Measurements from ENCODE around the gene ANKFN1. TPM values are rescaled to one million over a fixed set of nuclear protein-coding genes. Genes with fewer than 3 reads are reported as not detected.

Gene ANKFN1
- total RNA-seq, 2 experiments from 2014 or later = not detected

DNA sequence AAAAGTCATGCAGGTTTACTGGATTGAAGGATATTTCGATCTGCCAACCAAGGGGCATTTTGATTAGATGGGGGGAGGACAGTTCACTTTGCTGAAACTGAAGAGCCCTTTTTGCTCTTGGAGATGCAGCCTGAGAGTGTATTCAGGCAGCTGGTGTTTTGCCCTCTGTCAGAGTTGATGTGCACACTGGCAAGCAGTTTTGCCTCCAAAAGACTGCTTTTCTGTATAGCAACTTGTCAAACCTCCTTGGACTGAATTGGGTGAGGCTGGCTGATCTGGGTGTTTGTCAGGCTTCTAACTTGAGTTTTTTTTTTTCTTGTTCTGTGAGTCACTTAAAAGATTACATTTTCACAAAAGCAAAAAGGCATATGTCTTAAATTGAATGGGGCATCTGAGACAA, 22.6 kb upstream of the ANKFN1 start:
- DNase-seq = no peak
- H3K4me1 Mint-ChIP-seq = no peaks in the 10 kb centered on the region

DNA sequence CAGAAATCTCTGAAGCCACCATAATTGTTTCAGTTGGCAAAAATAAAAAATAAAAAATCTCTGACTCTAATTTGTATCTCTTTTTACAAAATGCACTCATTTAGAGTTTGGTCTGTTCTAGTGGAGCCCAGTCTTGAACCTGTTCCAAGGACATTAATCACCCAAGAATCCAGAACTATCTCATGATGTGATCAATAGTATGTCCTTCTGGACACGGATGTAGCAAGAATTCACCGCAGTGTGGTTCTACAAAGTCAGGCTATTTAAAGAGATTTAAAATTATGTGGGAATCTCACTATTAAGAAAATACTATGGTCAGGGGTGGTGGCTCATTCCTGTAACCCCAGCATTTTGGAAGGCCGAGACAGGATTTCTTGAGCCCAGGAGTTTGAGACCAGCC, 21.8 kb upstream of the ANKFN1 start:
- Mint-ChIP-seq H3K27me3 (peaks cover 2% of the 10 kb centered on the region), H3K36me3 (no peaks in the 10 kb centered on the region), H3K27ac (no peak overlapping the region), H3K4me3 (no peak overlapping the region), H3K9me3 (no peaks in the 10 kb centered on the region), H3K4me1 (no peaks in the 10 kb centered on the region)
- no peak for DNase-seq
- no peak for ATAC-seq (ENCODE audit: low read depth)
- POLR2A ChIA-PET = no interaction called here

More for the DNA sequence above, 22.6 kb upstream of the ANKFN1 start:
- no peak overlapping the region for H3K27ac Mint-ChIP-seq
- no peaks in the 10 kb centered on the region for H3K9me3 Mint-ChIP-seq
- ATAC-seq (ENCODE audit: low read depth) = no peak
- POLR2A ChIA-PET = no interaction called here
- peaks cover 1% of the 10 kb centered on the region for H3K27me3 Mint-ChIP-seq
- H3K36me3 Mint-ChIP-seq = no peaks in the 10 kb centered on the region
- no peak overlapping the region for H3K4me3 Mint-ChIP-seq

DNA sequence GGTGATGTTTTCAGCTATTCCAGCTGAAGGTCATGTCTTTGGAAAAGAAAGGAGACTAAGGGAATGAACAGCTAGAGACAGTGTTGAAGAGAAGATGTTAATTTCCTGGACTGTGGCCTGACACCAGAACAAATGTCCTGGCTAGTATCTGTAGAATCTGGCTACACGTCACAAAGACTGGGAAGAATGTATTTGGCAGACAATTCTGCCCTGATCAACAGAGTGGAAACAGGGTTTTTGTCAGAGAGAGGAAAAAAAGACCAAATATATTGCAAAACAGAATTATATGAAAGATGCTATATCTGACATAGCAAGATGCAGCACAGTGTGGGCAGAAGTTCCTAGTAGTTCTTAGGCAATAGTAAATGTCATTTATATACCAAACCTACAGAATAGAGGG, 17.0 kb upstream of the ANKFN1 start:
- Mint-ChIP-seq H3K27ac (no peak overlapping the region), H3K4me3 (no peak overlapping the region), H3K36me3 (no peaks in the 10 kb centered on the region), H3K27me3 (peaks cover 2% of the 10 kb centered on the region), H3K4me1 (no peaks in the 10 kb centered on the region), H3K9me3 (no peaks in the 10 kb centered on the region)
- POLR2A ChIA-PET = no interaction called here
- ATAC-seq (ENCODE audit: low read depth) (no peak), DNase-seq (no peak)

DNA sequence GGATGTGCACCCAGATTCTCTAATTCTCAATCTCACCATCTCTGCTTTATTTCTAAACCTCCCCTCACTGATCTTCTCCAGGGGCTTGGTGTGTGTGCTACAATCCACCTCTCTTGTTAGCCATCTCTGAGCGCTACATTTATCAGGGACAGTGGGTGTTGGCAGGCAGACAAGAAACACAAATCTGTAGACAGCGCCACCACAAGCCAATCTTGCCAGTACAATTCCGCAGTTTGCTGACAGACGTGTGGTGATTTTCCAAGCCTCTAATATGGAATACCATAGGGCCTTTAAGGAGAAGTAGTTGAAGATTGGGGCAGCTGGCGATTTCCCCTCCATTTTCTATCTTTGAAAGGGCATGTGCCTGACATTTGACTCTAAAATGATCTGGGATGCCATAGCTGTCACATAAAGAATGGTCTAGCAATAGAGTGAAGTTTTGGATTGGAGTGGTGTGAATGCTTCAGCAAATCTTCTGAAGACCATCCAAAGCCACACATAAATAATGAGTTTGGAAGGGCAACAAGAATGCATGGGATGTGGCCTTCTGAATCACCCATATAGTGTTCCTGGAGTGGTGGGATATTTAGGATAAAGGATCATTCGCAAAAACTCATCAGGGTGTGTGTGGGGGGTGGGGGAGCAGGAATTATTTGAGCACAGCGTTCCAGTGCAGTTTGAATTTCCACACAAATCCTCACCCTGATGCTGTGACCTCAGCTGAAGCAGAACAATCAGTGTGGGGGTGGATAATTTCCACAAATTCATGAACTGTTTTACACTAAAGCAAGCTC, 12.0 kb upstream of the ANKFN1 start:
- no peaks in the 10 kb centered on the region for H3K9me3 Mint-ChIP-seq
- no peak for DNase-seq
- H3K4me1 Mint-ChIP-seq = no peaks in the 10 kb centered on the region
- ATAC-seq (ENCODE audit: low read depth) = no peak
- no peaks in the 10 kb centered on the region for H3K27me3 Mint-ChIP-seq
- POLR2A ChIA-PET = no interaction called here
- no peak overlapping the region for H3K27ac Mint-ChIP-seq
- no peaks in the 10 kb centered on the region for H3K36me3 Mint-ChIP-seq
- no peak overlapping the region for H3K4me3 Mint-ChIP-seq

DNA sequence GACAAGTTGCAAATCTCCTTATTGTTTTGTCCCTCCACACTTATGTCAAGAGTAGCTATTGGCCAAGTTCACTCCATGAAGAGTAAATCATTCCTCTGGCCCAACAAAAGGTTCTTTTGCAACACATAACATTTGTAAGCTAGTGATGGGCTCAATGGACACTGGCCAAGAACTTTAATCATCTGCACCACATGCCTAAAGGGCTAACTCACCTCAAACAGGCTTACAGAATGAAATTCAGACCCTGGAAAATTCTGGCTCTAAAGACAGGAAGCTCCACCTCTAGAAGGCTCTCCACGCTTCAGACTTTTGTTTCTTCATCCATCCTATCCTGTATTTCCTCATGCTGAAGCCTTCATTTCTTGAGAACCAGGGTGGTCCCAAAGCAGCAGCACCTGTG, 10.9 kb upstream of the ANKFN1 start:
- ATAC-seq (ENCODE audit: low read depth) = no peak
- POLR2A ChIA-PET = no interaction called here
- peaks cover 2% of the 10 kb centered on the region for H3K27me3 Mint-ChIP-seq

DNA sequence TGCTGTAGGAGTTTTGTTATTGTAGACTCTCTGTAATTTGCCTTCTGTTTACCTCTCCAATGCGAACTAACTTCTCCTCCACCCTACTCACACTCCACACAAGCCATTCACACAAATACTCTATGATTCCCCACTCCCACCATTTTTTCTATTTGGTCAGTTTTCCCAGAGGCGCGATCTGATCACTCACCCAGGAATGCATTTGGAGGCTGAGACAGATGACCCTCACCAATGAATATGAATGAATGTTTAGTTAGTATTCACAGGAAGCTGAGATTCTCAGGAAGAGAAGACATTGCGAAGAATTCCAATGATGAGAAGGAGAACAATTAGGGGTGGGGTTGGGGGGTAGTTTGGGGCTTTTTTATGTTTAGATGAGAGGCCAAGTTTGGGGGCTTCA, 10.5 kb upstream of the ANKFN1 start:
- Mint-ChIP-seq H3K27me3 (peaks cover 2% of the 10 kb centered on the region), H3K36me3 (no peaks in the 10 kb centered on the region), H3K27ac (no peak overlapping the region), H3K4me3 (no peak overlapping the region), H3K9me3 (no peaks in the 10 kb centered on the region), H3K4me1 (no peaks in the 10 kb centered on the region)
- POLR2A ChIA-PET = no interaction called here
- ATAC-seq (ENCODE audit: low read depth) (no peak), DNase-seq (no peak)

More for the DNA sequence above, 10.9 kb upstream of the ANKFN1 start:
- H3K36me3 Mint-ChIP-seq = no peaks in the 10 kb centered on the region
- H3K4me3 Mint-ChIP-seq = no peak overlapping the region
- H3K27ac Mint-ChIP-seq = no peak overlapping the region
- DNase-seq = no peak
- no peaks in the 10 kb centered on the region for H3K4me1 Mint-ChIP-seq
- H3K9me3 Mint-ChIP-seq = no peaks in the 10 kb centered on the region

DNA sequence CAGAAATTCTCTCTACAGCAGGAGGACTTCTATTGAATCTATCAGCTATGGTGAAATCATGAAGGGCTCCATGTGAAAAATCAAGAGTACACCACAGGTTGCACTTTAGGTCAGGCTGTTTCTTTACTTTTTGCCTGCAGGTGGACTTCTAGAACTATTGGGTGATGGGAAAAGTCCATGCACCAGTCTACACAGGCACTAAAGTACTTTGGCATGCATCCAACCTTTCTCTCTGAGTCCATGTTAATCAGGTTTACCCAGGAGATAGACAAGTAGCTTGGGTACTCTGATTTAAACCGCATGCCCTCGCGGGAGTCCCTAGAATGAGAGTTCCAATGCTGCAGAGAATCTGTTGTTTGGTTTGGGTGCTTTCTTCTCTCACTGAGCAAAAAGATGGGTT, 9.1 kb upstream of the ANKFN1 start:
- peaks cover 4% of the 10 kb centered on the region for H3K27me3 Mint-ChIP-seq
- POLR2A ChIA-PET = no interaction called here
- no peak overlapping the region for H3K4me3 Mint-ChIP-seq
- ATAC-seq (ENCODE audit: low read depth) = no peak
- H3K27ac Mint-ChIP-seq = no peak overlapping the region
- H3K36me3 Mint-ChIP-seq = no peaks in the 10 kb centered on the region
- no peaks in the 10 kb centered on the region for H3K4me1 Mint-ChIP-seq
- no peak for DNase-seq
- no peaks in the 10 kb centered on the region for H3K9me3 Mint-ChIP-seq

DNA sequence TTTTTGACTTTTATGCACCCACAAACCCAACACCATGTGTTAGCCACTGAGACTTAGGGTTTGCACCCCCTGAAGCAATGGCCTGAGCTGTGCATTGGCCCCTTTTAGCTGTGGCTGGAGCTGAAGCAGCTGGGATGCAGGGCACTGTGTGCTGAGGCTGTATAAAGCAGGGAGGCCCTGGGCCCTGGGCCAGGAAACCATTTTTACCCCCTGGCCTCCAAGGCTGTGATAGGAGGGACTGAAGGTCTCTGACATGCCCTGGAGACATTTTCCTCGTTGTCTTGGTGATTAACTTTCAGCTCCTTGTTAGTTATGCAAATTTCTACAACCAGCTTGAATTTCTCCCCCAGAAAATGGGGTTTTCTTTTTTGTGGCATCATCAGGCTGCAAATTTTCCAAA, 6.7 kb upstream of the ANKFN1 start:
- Mint-ChIP-seq H3K36me3 (no peaks in the 10 kb centered on the region), H3K27ac (no peak overlapping the region), H3K27me3 (peaks cover 4% of the 10 kb centered on the region), H3K4me3 (no peak overlapping the region), H3K9me3 (no peaks in the 10 kb centered on the region), H3K4me1 (no peaks in the 10 kb centered on the region)
- POLR2A ChIA-PET = no interaction called here
- DNase-seq (no peak), ATAC-seq (ENCODE audit: low read depth) (no peak)

DNA sequence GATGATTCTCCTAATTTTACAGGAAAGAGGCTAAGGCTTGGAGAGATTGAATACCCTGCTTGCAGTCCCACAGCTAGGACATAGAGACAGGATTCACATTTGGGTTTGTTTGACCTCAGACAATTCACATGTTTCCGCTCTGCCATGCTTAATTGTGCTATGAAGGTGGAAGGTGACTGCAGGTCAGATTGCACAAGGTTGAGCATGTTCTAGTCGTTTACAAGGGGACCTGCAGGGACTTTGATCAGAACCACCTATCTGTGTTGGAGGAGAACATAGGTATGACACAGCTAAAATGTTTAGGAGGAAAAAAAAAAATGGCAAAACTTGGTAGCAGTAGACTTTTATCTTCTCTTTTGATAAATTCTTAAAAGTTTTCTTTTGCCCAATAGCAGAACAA, 4.9 kb upstream of the ANKFN1 start:
- POLR2A ChIA-PET = no interaction called here
- no peaks in the 10 kb centered on the region for H3K36me3 Mint-ChIP-seq
- no peaks in the 10 kb centered on the region for H3K4me1 Mint-ChIP-seq
- ATAC-seq (ENCODE audit: low read depth) = no peak
- no peaks in the 10 kb centered on the region for H3K9me3 Mint-ChIP-seq
- DNase-seq = no peak
- no peak overlapping the region for H3K4me3 Mint-ChIP-seq
- no peak overlapping the region for H3K27ac Mint-ChIP-seq
- peaks cover 7% of the 10 kb centered on the region for H3K27me3 Mint-ChIP-seq

DNA sequence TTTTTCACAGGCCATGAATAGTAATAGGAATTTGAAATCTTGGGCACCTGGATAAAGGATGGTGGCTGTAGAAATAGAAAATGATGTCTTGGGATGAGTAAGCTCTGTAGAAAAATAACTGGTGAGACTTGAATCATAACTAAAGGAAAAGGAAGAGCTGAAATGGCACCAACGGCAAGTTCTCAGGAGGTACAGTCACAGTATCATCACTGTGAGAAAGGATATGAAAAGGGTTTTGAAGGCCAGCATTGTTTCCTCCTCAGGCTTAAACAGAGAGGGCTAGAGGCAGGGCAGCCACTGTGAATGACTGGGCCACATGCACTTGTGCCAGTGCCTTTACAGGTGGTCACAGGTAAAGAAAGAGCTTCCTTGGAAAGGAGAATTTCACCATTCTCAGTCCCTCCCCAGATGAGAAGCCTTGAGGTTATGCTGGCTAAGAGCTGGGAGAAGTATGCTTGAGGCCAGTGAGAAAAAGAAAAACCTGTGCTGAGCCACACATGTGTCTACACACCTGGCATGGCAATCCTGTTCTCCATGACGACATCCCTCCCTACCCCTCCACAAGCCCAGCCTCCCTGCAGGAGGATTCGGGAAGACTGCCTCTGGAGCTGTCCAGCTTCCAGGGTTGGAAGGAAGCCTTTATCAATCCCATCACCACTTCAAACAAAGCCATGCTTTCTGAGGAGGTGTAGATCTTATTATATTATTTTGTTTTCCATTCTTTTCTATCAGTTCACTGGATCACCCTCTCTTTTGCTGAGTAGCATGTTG, 3.8 kb upstream of the ANKFN1 start:
- ATAC-seq (ENCODE audit: low read depth) = no peak
- Mint-ChIP-seq H3K27me3 (peaks cover 7% of the 10 kb centered on the region), H3K27ac (no peak overlapping the region), H3K4me3 (no peak overlapping the region), H3K9me3 (no peaks in the 10 kb centered on the region), H3K36me3 (no peaks in the 10 kb centered on the region), H3K4me1 (no peaks in the 10 kb centered on the region)
- DNase-seq = no peak
- POLR2A ChIA-PET = no interaction called here

DNA sequence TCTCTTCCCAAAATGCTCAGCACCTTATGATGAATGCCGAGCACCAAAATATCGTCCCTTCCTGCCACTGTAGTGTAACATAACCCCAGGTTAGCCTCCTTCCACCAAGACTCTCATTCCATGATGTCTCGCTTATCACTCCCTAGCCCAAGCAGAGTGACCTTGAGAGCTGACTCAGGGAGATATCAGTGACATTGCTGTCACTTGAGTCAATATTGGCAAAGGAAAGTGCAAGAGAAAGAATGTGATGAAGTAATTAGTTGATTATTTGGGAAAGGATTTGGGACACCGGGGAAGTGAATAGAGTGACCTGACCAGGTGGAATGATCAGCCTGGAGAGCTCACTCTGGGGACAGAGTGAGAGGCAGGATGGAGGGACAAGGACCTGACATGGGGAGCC, 2.6 kb upstream of the ANKFN1 start:
- ATAC-seq (ENCODE audit: low read depth) = no peak
- H3K4me1 Mint-ChIP-seq = no peaks in the 10 kb centered on the region

DNA sequence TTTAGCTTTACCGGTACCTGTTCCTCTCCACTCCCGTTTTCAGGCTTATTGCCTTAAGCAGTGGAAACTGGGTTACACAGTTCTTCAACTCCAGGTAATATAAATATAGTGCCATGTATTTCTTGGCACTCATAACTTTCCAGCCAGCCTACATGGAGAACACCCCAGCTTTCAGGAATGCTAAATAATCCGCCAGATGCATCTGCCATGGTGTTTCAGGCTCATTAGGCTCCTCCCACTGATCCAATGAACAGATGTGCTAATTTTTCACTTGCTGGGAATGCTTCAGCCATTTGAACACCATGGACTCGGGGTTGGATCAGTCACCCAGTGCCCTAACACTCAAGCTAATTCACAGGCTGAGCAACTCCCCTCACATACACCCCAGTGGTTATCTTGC, 4.6 kb downstream of the ANKFN1 start:
- Mint-ChIP-seq H3K36me3 (no peaks in the 10 kb centered on the region), H3K4me3 (no peak overlapping the region), H3K27me3 (peaks cover 5% of the 10 kb centered on the region)

More for the DNA sequence above, 2.6 kb upstream of the ANKFN1 start:
- no peak for DNase-seq
- Mint-ChIP-seq H3K27ac (no peak overlapping the region), H3K36me3 (no peaks in the 10 kb centered on the region), H3K9me3 (no peaks in the 10 kb centered on the region), H3K4me3 (no peak overlapping the region), H3K27me3 (peaks cover 7% of the 10 kb centered on the region)
- POLR2A ChIA-PET = no interaction called here

DNA sequence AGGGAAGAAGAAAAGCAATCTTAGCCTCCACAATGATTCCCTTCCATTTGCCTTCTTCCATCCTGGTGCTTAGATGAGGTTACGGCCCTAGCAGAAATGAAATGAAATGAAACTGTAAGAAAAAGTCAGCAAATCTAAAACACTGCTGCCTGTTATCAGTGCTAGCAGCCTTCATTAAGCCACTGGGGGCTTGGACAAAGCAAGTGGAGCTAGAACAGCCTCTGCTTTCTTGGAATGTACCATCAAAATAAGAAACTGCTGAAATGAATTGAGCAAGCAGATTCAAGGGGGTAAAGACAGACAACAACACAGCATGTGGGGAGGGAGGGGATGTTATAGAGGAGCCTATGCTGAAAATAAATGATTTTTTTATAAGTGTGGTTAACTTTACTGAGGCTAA, 5.1 kb downstream of the ANKFN1 start:
- H3K4me3 Mint-ChIP-seq = no peak overlapping the region
- H3K4me1 Mint-ChIP-seq = no peaks in the 10 kb centered on the region
- no peaks in the 10 kb centered on the region for H3K36me3 Mint-ChIP-seq
- no peaks in the 10 kb centered on the region for H3K9me3 Mint-ChIP-seq
- H3K27me3 Mint-ChIP-seq = peaks cover 3% of the 10 kb centered on the region
- ATAC-seq (ENCODE audit: low read depth) (no peak), DNase-seq (no peak)
- POLR2A ChIA-PET = interaction anchor here (0.7 kb wide), 1 partner anchor 11 kb away, joined by 6 read pairs; no protein-coding TSS in a partner anchor
- H3K27ac Mint-ChIP-seq = no peak overlapping the region

More for the DNA sequence above, 4.6 kb downstream of the ANKFN1 start:
- POLR2A ChIA-PET = no interaction called here
- H3K4me1 Mint-ChIP-seq = no peaks in the 10 kb centered on the region
- H3K9me3 Mint-ChIP-seq = no peaks in the 10 kb centered on the region
- H3K27ac Mint-ChIP-seq = no peak overlapping the region
- no peak for ATAC-seq (ENCODE audit: low read depth)
- no peak for DNase-seq
